AG09319 (cell line): ENCODE data around the gene A3GALT2.
"Not testable (repeated sequence)": the region's sequence is repeated elsewhere in the genome, so short reads cannot be mapped to it uniquely, and the experiment has no call there.

ENCODE experiments used
- DNase-seq: peaks from one replicate; pipeline ENCODE4 v3.0.0-alpha.2; 2010; ENCODE audit warnings: low read depth; ENCODE audit errors: extremely low read depth
- CTCF ChIP-seq: IDR thresholded peaks from 2 replicates; pipeline ENCODE4 v1.5.1; 2011; ENCODE audit warnings: low read depth, mild to moderate bottlenecking, inconsistent platforms, low read length, moderate library complexity

A3GALT2 gene

DNA sequence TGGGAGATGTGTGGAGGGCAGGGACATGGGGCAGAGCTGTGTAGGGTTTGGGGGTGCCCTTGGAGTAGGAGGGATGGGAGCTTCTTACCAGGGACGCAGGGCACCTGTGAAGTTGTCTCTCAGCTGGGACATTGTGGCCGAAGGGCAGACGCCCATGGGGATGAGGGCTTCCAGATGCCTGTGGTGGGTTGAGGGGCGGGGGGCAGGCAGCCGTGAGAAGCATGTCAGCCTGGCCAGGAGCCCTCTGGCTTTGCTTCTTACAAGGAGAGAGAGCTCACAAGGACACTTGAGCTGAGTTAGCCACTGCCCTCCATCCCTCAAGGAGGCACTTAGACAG is 8.5 kb downstream of the A3GALT2 start:
- no peak for DNase-seq

GRCh38 chr1:33311706-33312412 is 9.0 kb downstream of the A3GALT2 start:
- no peak for DNase-seq
- TF ChIP-seq CTCF: no peak

More for the DNA sequence above, 8.5 kb downstream of the A3GALT2 start:
- no peak for TF ChIP-seq CTCF

DNA sequence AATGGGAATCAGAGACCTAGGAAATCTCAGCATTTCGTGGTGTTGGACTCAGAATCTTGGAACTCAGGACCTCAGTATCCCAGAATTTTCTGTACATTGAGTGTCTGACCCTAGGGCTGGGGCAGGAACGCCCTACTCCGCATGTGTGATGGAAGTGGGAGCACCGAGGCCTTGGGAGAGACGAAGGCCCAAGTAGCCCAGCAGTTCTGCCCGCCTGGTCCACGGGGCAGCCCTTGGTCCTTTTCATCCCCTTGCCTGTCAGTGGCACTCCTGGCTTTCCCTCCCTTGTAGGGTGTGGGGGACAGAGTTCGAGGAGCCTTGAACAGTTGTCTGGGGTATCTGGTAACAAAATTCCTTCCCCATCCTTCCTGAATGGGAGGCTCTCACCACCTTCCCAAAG is 10.2 kb downstream of the A3GALT2 start:
- DNase-seq: no peak
- no peak for TF ChIP-seq CTCF

- not testable (repeated sequence) for DNase-seq
These were observed 11.5 kb downstream of the A3GALT2 start for GRCh38 chr1:33309351-33309750.

- DNase-seq: no peak
- no peak for TF ChIP-seq CTCF
These were observed 13.4 kb downstream of the A3GALT2 start for GRCh38 chr1:33307494-33307864.

- TF ChIP-seq CTCF: no peak
- no peak for DNase-seq
These were observed 14.0 kb downstream of the A3GALT2 start for GRCh38 chr1:33306653-33307493.

GRCh38 chr1:33305816-33306652 is 14.9 kb downstream of the A3GALT2 start:
- TF ChIP-seq CTCF: no peak
- DNase-seq: no peak
